Measurements from ENCODE around the gene CYP11A1.

Gene CYP11A1

DNA sequence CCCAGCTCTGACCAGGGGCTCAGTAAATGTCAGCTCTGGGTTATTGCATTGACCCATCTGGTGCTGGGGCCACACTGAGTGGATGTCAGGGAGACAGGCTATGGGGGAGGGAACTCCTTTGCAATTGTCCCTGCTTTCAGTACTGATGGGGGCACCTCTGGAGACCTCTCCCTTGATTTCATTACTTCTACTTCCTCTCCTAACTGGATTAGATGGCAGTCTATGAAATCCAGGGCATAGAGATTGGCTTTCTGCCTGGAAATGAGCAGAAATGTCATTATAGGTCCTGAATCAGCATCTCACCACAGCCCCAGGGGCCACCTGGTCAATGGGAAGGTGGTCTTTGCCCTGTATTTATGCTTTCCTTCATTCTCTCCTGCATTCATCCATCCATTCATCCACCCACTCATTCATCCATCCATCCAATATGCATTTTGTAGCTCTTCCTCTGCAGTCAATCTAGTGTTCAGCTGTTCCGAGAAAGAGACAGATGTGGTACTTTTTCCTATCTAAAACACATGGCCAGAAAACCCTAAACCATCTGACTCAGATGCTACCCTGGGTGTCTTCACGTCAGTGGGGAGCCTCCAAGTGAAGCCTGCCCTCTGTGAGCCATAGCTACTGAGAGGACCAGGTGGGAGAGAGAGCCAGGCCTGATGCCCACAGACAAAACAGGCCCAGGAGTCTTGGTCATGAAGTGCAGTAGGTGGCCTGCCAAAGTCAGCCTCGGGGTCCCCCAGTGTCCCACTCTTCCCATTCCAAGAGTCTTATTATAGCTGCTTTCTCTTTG lies 74.2 kb downstream of the CYP11A1 start:
- DNase-seq: no peak

GRCh38 chr15:74291101-74292071 lies 76.1 kb downstream of the CYP11A1 start:
- DNase-seq: peak; percentile 85

- no peak for DNase-seq
These were observed 76.8 kb downstream of the CYP11A1 start for GRCh38 chr15:74290645-74291044.

DNA sequence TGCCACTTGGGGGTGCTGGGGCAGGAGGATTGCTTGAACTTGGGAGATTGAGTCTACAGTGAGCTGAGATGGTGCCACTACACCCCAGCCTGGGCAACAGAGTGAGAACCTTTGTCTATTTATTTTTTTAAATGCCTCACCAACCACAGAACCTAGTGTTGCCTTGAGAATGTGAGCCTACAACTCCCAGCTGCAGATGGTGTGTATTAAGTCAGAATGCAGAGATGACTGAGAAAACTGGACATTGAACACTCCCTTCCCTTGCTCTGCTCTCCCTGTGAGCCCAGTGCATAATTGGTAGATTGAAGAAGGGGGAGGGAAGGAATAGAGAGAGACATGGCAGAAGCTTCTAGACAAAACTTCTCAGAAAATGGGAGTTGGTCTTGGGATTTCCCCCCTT lies 77.8 kb downstream of the CYP11A1 start:
- no peak for DNase-seq

Data from NCI-H524 treated with DMSO at 0.1 percent for 48 hours (cell line).